NCI-H1048 (cell line): ENCODE measurements around the gene PTAR1.
"Not testable (repeated sequence)": the region's sequence is repeated elsewhere in the genome, so short reads cannot be mapped to it uniquely, and the experiment has no call there.

ENCODE experiments used
- DNase-seq: peaks from one replicate; lab custom pipeline; 2025; lab: John Stamatoyannopoulos, UW

Gene PTAR1

DNA sequence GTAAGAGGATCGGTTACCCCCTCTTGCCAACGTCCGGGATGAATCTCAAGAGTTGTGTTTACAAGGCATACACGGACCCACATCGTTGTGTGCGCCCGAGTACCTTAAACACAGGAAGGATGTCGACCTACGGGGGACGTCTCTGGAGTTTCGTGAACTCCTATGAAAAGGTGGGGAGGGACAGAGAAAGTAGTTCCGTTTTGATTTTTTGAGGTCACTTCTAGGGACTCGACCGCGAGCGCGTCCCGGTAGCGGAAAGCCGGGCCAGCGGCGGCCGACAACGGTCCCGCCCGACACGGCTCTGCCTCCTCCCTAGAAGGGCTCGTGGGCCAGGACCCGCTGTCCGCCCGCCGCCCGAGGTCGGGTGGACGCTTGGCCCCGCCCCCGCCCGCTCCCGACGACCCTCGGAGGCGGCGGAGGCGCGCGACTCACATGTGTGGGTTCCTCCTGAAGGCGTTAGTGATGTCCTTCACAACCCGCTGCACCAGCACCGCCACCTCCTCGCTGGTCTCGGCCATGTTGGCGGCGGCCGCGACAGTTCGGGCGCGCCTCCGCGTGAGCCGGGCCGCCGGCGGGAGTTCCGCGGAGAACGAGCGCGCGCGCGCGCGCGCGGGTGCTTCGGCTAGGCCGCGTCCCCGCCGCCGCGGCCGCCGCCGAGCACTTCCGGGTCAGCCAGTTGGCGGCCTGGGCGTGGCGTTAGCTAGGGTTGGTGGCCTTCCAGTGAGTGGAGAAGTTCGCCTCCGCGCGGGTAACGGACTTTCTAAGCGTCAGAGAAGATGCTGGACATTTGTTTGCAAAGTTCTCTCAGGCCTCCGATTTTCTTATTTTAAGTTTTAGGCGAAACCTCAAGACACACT lies at the start of gene PTAR1:
Gene PTAR1, minus strand, starts transcription at position 591 of the 857 bp plus-strand sequence. Its CDS starts 73 bp downstream, at position 518.
- DNase-seq: peak; percentile 75

- no peak for DNase-seq
Measured at GRCh38 chr9:69809304-69809863, 49.6 kb upstream of the PTAR1 start.

DNA sequence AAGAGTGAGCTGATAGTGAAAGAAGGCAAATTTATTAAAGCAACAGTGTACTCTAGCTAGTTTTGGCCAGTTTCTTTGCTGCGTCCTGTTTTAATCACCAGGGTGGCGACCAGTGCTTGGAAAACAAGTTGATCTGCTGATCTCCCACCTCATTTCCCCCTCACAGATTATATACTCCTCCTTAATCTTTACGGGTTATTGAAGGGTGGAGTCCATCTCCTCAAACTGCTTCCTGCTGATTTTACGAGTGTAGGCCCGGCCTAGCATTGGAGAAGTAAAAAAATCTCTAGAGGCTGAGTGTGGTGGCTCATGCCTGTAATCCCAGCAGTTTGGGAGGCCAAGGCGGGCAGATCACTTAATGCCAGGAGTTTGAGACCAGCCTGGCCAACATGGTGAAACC lies 46.8 kb upstream of the PTAR1 start:
- no peak for DNase-seq

- no peak for DNase-seq
Measured at GRCh38 chr9:69805962-69806515, 46.2 kb upstream of the PTAR1 start.

- DNase-seq: no peak
Measured at GRCh38 chr9:69801989-69802388, 42.2 kb upstream of the PTAR1 start.

DNA sequence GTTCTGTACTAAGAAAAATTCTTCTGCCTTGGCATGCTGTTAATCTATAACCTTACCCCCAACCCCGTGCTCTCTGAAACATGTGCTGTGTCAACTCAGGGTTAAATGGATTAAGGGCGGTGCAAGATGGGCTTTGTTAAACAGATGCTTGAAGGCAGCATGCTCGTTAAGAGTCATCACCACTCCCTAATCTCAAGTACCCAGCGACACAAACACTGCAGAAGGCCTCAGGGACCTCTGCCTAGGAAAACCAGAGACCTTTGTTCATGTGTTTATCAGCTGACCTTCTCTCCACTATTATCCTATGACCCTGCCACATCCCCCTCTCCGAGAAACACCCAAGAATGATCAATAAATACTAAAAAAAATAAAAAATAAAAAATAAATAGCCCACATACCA lies 40.2 kb upstream of the PTAR1 start:
- not testable (repeated sequence) for DNase-seq

DNA sequence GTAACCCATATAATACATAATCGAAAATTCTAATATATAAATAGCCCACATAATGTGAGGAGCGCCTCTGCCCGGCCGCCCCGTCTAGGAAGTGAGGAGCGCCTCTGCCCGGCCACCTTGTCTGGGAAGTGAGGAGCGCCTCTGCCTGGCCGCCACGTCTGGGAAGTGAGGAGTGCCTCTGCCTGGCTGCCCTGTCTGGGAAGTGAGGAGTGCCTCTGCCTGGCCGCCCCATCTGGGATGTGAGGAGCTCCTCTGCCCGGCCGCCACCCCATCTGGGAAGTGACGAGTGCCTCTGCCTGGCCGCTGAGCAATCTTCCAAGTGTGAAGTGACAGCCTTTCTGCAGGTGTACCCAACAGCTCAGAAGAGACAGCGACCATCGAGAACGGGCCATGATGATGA lies 39.7 kb upstream of the PTAR1 start:
- DNase-seq: not testable (repeated sequence)

- DNase-seq: no peak
Measured at GRCh38 chr9:69798744-69799143, 38.9 kb upstream of the PTAR1 start.

DNA sequence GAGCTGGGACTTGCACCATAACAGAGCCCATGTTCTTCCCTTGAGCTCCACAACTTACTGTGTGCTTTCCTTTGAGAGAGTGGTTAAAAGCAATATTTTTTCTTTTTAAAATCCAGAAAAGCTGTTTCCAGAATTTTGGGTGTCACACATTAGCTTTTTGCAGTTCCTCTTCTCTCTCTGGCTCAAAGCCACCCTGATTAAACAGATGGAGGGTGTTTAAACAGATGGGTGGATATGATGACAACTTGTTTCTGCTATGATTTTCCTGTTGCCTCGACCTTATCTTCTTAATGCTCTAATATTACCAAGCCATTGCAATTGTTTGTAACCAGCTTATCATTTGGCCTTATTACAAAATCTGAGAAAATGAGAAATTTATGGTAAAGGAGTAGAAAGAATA lies 37.9 kb upstream of the PTAR1 start:
- no peak for DNase-seq

DNA sequence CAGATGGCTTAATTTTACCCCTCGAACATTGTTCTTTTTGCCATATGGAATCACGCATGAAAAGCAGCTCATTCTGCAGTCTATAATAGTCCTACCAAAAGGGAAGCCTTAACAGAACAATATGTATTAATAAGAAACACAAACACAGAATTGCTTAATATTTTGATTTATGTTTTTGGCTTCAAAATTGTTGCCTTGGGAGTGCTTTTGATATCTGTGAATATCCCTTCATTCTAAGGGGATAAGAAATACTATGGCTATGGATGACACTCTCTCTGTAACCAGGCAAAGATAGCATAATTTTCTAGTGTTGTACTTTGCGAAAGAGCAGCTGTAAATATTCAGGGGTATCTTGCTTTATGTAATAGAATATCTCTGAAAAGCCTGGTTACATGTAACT lies 34.5 kb upstream of the PTAR1 start:
- no peak for DNase-seq

DNA sequence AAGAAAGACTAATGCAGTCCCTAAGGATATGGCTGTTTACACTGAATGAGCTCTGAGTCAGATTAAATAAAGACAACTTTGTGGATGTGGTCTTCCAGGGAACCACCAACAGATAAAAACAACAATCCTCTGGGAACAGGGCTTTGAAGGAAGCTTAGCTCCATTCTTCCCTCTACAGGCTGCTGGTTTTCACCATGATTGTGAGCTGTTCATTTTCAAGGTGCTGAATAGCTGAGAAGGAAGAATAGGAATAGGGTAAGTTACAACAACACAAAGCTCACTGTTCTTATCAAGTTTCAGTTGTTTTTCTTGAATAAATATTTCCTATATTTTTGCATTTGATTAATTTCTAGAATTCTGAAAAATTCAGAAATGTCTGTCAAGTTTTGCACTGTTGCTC lies 25.9 kb upstream of the PTAR1 start:
- no peak for DNase-seq

GRCh38 chr9:69773258-69773657 lies 13.4 kb upstream of the PTAR1 start:
- DNase-seq: no peak

GRCh38 chr9:69771775-69772418 lies 12.1 kb upstream of the PTAR1 start:
- DNase-seq: no peak

DNA sequence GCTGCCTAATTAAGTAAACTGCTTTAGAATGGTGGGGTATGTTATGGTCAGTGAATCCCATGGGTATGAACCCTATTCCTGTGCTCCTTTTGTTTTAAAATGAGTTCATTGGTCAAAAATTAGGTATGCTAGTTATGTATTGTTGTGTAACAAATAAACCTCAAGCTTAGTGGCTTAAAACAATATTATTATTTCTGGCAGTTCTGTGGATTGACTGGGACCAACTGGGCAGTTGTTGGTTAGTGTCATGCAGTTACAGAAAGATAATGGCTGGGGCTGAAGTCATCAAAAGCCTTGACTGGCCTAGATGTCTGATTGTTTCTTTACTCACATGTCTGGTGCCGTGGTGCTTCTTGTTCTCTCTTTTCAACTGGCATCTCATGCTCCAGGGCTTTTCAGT lies 8.9 kb upstream of the PTAR1 start:
- DNase-seq: no peak

- no peak for DNase-seq
Measured at GRCh38 chr9:69768101-69768500, 8.3 kb upstream of the PTAR1 start.

DNA sequence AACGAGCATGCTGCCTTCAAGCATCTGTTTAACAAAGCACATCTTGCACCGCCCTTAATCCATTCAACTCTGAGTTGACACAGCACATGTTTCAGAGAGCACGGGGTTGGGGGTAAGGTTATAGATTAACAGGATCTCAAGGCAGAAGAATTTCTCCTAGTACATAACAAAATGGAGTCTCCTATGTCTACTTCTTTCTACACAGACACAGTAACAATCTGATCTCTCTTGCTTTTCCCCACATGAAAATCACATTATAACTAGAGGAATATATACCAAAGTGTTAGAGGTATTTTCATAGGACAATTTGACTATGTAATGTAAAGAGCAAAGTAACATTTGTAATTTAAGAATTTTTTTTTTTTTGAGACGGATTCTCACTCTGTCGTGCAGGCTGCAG lies 4.1 kb upstream of the PTAR1 start:
- not testable (repeated sequence) for DNase-seq

- DNase-seq: no peak
Measured at GRCh38 chr9:69762527-69762926, 2.7 kb upstream of the PTAR1 start.

DNA sequence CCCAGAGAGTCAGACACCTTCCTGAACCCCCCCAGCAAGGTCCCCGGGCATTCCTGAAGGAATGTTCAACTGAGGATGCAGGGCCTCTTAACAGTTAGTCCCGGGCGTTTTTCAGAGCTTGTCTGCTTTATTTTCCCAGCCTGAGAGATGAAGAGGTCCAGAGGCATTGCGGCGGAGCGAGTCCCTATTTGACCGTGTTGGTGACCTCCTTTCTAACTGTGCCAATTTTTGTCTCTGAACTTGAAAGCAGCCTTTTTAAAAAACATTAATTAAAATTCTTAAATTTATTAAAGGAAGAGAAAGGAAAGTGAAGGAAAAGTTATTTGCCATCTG lies 433 bp upstream of the PTAR1 start:
- no peak for DNase-seq

DNA sequence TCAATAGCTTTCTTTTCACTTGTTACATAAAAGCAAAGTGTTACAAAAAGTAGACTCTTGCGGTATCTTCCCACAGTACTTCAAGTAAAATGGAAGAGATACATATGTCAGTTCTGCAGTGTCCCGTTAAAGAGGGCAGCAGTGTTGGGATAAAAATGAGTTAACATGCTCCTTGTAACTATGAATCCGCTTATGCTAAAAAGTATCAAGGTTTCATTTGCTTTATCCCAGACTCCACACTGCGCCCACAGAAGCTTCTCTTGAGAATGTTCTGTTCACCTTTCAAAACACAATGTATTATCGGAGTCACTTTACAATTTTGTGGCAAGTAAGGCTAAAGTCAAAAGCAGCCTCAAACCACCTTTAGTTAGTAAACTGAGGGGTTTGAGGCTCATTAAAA lies 790 bp downstream of the PTAR1 start:
- no peak for DNase-seq

- DNase-seq: no peak
Measured at GRCh38 chr9:69757996-69758675, 1.7 kb downstream of the PTAR1 start.

- no peak for DNase-seq
Measured at GRCh38 chr9:69755205-69755604, 4.6 kb downstream of the PTAR1 start.

DNA sequence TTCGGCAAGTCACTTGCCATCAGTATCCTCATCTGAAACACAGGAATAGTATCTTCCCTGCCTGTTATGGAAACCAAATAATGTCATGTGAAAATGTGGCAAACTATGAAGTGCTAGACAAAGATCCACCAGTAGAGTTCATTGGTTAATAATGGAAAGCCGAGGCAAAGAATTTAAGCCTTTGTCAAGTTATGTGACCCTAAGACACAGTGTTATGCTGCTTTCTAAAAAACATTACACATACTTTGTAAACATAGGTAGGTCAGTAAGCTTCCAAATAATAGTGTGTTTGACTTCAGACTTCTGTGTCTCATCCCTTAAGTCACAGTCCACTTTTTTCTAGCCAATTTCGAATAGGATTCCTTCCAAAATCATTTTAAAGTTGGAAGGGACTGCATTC lies 6.0 kb downstream of the PTAR1 start:
- DNase-seq: no peak

DNA sequence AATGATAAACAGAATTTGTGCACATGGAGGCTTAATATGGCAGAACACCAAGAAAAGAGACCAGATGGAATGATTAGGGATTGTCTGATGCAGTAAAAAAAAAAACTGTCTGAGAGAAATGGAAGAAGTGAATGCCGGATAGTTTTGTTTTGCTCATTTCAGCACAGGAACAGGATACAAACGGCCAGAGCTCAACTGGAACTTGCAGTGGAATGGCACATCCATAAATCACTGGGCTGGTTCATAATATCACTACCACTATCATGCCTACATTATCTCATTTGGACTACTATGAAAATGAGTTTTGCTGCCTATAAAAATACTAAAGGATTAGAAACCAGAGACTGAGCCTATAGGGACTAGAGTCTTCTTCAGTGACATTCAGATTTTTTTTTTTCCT lies 9.7 kb downstream of the PTAR1 start:
- DNase-seq: no peak
